ENCODE results near the gene TRIP10. TPM values are rescaled to one million over a fixed set of nuclear protein-coding genes. Genes with fewer than 3 reads are reported as not detected.
"Not testable (repeated sequence)": the region's sequence is repeated elsewhere in the genome, so short reads cannot be mapped to it uniquely, and the experiment has no call there.

TRIP10 gene
- total RNA-seq, 1 donor from 2014 or later = 43.5 TPM

DNA sequence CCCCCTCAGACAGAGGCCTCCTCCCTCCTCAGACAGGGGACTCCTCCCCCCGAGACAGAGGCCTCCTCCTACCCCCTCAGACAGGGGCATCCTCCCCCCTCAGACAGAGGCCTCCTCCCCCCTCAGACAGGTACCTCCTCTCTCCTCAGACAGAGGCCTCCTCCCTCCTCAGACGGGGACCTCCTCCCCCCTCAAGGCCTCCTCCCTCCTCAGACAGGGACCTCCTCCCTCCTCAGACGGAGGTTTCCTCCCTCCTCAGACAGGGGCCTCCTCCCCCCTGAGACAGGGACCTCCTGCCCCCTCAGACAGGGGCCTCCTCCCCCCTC lies 32.9 kb upstream of the TRIP10 start:
- TF ChIP-seq, protein P1, sequence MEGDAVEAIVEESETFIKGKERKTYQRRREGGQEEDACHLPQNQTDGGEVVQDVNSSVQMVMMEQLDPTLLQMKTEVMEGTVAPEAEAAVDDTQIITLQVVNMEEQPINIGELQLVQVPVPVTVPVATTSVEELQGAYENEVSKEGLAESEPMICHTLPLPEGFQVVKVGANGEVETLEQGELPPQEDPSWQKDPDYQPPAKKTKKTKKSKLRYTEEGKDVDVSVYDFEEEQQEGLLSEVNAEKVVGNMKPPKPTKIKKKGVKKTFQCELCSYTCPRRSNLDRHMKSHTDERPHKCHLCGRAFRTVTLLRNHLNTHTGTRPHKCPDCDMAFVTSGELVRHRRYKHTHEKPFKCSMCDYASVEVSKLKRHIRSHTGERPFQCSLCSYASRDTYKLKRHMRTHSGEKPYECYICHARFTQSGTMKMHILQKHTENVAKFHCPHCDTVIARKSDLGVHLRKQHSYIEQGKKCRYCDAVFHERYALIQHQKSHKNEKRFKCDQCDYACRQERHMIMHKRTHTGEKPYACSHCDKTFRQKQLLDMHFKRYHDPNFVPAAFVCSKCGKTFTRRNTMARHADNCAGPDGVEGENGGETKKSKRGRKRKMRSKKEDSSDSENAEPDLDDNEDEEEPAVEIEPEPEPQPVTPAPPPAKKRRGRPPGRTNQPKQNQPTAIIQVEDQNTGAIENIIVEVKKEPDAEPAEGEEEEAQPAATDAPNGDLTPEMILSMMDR (conservative IDR thresholded peaks at IDR 0.05; ENCODE audit: low read depth, low read length) = no peak
- no peak overlapping the region for H3K4me3 ChIP-seq (ENCODE audit: low read depth, low read length)
- no peak for DNase-seq (ENCODE audit: low read depth)

DNA sequence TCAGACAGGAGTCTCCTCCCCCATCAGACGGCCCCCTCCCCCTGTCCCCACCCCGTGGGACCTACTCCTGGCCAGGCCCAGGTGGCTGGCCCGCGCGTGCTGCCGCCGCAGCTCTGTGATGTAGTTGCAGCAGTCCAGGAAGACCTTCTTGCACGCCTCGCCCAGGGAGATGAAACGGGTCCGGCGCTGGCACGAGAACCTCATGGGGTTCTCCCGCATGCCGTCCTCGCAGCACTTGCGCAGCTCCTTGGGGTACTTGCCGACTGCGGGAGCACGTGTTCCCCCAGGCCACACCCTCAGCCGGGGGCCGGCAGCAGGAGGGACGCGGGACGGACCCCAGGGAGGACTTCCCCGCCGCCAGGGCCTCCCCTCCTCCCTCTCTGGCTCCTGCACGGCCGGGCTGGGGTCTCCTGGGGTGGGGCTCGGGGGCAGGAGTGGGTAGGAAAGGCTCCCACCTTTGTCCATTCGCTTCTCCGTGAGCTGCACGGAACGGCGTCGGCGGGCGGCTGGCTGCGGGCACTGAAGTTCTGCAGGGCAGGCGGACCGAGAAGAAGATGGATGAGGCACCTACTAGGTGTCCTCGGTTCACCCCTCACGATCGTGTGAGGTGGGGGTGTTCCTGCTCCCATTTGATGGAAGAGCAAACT lies 32.3 kb upstream of the TRIP10 start:
- H3K4me3 ChIP-seq (ENCODE audit: low read depth, low read length) = no peak overlapping the region
- DNase-seq (ENCODE audit: low read depth) = no peak
- TF ChIP-seq, protein P1 (conservative IDR thresholded peaks at IDR 0.05; ENCODE audit: low read depth, low read length) = no peak

- H3K4me3 ChIP-seq (ENCODE audit: low read depth, low read length) = no peak overlapping the region
- DNase-seq (ENCODE audit: low read depth) = no peak
- TF ChIP-seq, protein P1 (conservative IDR thresholded peaks at IDR 0.05; ENCODE audit: low read depth, low read length) = no peak
Measured at GRCh38 chr19:6707658-6708018, 31.8 kb upstream of the TRIP10 start.

DNA sequence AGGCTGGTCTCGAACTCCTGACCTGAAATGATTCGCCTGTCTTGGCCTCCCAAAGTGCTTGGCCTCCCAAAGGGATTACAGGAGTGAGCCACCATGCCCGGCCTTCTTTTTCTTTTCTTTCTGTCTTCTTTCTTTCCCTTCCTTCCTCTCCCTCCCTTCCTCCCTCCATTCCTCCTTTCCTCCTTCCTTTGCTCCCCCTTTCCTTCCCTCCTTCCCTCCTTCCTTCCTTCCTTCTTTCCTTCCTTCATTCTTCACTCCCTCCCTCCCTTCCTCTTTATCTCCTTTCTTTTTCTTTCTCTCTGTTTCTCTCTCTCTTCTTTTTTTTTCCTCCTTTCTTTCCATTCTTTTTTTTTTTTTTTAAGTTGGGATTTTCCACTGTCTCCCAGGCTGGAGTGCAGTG lies 31.1 kb upstream of the TRIP10 start:
- DNase-seq (ENCODE audit: low read depth) = no peak
- TF ChIP-seq, protein P1 (conservative IDR thresholded peaks at IDR 0.05; ENCODE audit: low read depth, low read length) = no peak
- no peak overlapping the region for H3K4me3 ChIP-seq (ENCODE audit: low read depth, low read length)

DNA sequence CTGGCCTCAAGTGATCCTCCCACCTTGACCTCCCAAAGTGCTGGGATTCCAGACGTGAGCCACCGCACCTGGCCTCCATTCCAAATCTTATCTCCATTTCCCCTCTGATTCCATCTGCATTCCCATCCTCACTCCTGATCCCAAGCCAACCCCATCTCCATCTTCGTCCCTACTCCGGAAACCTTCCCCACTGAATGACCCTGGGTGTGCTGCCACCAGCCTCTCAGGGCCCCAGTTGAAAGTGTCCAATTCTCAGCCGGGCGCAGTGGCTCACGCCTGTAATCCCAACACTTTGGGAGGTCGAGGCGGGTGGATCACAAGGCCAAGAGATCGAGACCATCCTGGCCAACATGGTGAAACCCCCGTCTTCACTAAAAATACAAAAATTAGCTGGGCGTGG lies 30.6 kb upstream of the TRIP10 start:
- DNase-seq (ENCODE audit: low read depth); H3K4me3 ChIP-seq (ENCODE audit: low read depth, low read length): not testable (repeated sequence)

- no peak for DNase-seq (ENCODE audit: low read depth)
- TF ChIP-seq, protein P1 (conservative IDR thresholded peaks at IDR 0.05; ENCODE audit: low read depth, low read length) = no peak
- no peak overlapping the region for H3K4me3 ChIP-seq (ENCODE audit: low read depth, low read length)
Measured at GRCh38 chr19:6709549-6709948, 29.9 kb upstream of the TRIP10 start.

- no peak overlapping the region for H3K4me3 ChIP-seq (ENCODE audit: low read depth, low read length)
- no peak for DNase-seq (ENCODE audit: low read depth)
- TF ChIP-seq, protein P1 (conservative IDR thresholded peaks at IDR 0.05; ENCODE audit: low read depth, low read length) = no peak
Measured at GRCh38 chr19:6710273-6711077, 29.0 kb upstream of the TRIP10 start.
